ENCODE results near the gene FLNC. TPM values are rescaled to one million over a fixed set of nuclear protein-coding genes. Genes with fewer than 3 reads are reported as not detected.

Gene FLNC
- total RNA-seq, 1 donor from 2014 or later = 54.0 TPM

GRCh38 chr7:128849804-128850490 lies 19.7 kb downstream of the FLNC start:
- peak overlapping the region; percentile 62 for H3K27ac Mint-ChIP-seq
- no peak overlapping the region for H3K4me3 Mint-ChIP-seq
- no peaks in the 10 kb centered on the region for H3K27me3 Mint-ChIP-seq
- no peaks in the 10 kb centered on the region for H3K4me1 Mint-ChIP-seq (ENCODE audit: unreplicated experiment)
- no peak for TF ChIP-seq CTCF (conservative IDR thresholded peaks at IDR 0.05)
- no peaks in the 10 kb centered on the region for H3K36me3 Mint-ChIP-seq
- DNase-seq (ENCODE audit: extremely low spot score, unreplicated experiment) = no peak
- H3K9me3 Mint-ChIP-seq = no peaks in the 10 kb centered on the region

- DNase-seq (ENCODE audit: extremely low spot score, unreplicated experiment) = no peak
- H3K4me3 Mint-ChIP-seq = no peak overlapping the region
- H3K27ac Mint-ChIP-seq = no peak overlapping the region
- H3K36me3 Mint-ChIP-seq = no peaks in the 10 kb centered on the region
- H3K9me3 Mint-ChIP-seq = no peaks in the 10 kb centered on the region
- no peaks in the 10 kb centered on the region for H3K27me3 Mint-ChIP-seq
- TF ChIP-seq CTCF (conservative IDR thresholded peaks at IDR 0.05) = no peak
- H3K4me1 Mint-ChIP-seq (ENCODE audit: unreplicated experiment) = no peaks in the 10 kb centered on the region
These were observed 22.5 kb downstream of the FLNC start for GRCh38 chr7:128852537-128853254.

GRCh38 chr7:128853799-128854198 lies 23.6 kb downstream of the FLNC start:
- H3K9me3 Mint-ChIP-seq = no peaks in the 10 kb centered on the region
- no peaks in the 10 kb centered on the region for H3K27me3 Mint-ChIP-seq
- no peak overlapping the region for H3K27ac Mint-ChIP-seq
- TF ChIP-seq CTCF (conservative IDR thresholded peaks at IDR 0.05) = no peak
- H3K36me3 Mint-ChIP-seq = no peaks in the 10 kb centered on the region
- no peak for DNase-seq (ENCODE audit: extremely low spot score, unreplicated experiment)
- no peaks in the 10 kb centered on the region for H3K4me1 Mint-ChIP-seq (ENCODE audit: unreplicated experiment)
- no peak overlapping the region for H3K4me3 Mint-ChIP-seq

DNA sequence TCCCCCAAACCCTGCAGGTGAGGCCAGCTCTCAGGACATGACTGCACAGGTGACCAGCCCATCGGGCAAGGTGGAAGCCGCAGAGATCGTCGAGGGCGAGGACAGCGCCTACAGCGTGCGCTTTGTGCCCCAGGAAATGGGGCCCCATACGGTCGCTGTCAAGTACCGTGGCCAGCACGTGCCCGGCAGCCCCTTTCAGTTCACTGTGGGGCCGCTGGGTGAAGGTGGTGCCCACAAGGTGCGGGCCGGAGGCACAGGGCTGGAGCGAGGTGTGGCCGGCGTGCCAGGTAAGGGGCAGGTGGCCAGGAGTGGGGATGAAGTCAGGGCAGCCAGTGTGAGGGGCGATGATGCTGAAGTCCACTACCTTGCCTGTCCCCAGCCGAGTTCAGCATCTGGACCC lies 24.2 kb downstream of the FLNC start:
- no peaks in the 10 kb centered on the region for H3K4me1 Mint-ChIP-seq (ENCODE audit: unreplicated experiment)
- no peak overlapping the region for H3K27ac Mint-ChIP-seq
- H3K4me3 Mint-ChIP-seq = no peak overlapping the region
- no peaks in the 10 kb centered on the region for H3K36me3 Mint-ChIP-seq
- no peaks in the 10 kb centered on the region for H3K9me3 Mint-ChIP-seq
- no peak for DNase-seq (ENCODE audit: extremely low spot score, unreplicated experiment)
- no peak for TF ChIP-seq CTCF (conservative IDR thresholded peaks at IDR 0.05)
- H3K27me3 Mint-ChIP-seq = no peaks in the 10 kb centered on the region

DNA sequence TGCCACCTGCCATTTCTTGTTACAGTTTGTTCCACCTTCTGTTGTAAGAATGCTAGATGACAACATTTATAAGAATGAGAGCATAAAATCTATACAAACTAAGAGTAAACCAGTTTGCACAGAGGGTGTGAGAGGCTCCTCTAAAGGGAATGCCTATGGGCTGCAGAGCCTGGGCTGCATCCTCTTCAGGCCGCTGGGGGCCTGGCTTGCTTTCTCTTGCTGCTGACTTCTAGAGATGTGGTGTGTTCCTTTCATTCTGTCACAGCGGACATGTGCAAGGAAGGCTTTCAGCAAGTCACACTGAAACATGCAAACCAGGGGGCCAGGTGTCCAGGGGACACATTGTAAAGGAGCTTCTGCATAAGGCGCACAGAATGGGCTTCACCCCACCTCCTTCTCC lies 25.4 kb downstream of the FLNC start:
- H3K9me3 Mint-ChIP-seq = no peaks in the 10 kb centered on the region
- no peaks in the 10 kb centered on the region for H3K36me3 Mint-ChIP-seq
- no peak for DNase-seq (ENCODE audit: extremely low spot score, unreplicated experiment)
- H3K27me3 Mint-ChIP-seq = no peaks in the 10 kb centered on the region
- H3K4me3 Mint-ChIP-seq = no peak overlapping the region
- H3K27ac Mint-ChIP-seq = no peak overlapping the region
- peaks cover 2% of the 10 kb centered on the region for H3K4me1 Mint-ChIP-seq (ENCODE audit: unreplicated experiment)
- no peak for TF ChIP-seq CTCF (conservative IDR thresholded peaks at IDR 0.05)
